Measurements from ENCODE around the gene SERPINE2. TPM values are rescaled to one million over a fixed set of nuclear protein-coding genes. Genes with fewer than 3 reads are reported as not detected.
"Not testable (repeated sequence)": the region's sequence is repeated elsewhere in the genome, so short reads cannot be mapped to it uniquely, and the experiment has no call there.

The SERPINE2 gene
- total RNA-seq, 1 donor from 2014 or later: 61.3 TPM

GRCh38 chr2:224025874-224026273, 13.2 kb downstream of the SERPINE2 start:
- intact Hi-C loops (cut with DNase I): no loop called here
- ATAC-seq: peak; percentile 17

GRCh38 chr2:224024270-224024669, 14.8 kb downstream of the SERPINE2 start:
- ATAC-seq: no peak
- no peak for DNase-seq (ENCODE audit: low spot score)
- intact Hi-C loops (cut with DNase I): no loop called here

More at GRCh38 chr2:224025874-224026273, 13.2 kb downstream of the SERPINE2 start:
- no peak for DNase-seq (ENCODE audit: low spot score)

GRCh38 chr2:224023188-224023587, 15.9 kb downstream of the SERPINE2 start:
- ATAC-seq (no peak), DNase-seq (ENCODE audit: low spot score) (no peak)
- intact Hi-C loops (cut with DNase I): no loop called here

GRCh38 chr2:224022486-224022885, 16.6 kb downstream of the SERPINE2 start:
- DNase-seq (ENCODE audit: low spot score) (no peak), ATAC-seq (no peak)
- intact Hi-C loops (cut with DNase I): no loop called here

GRCh38 chr2:224020523-224020922, 18.6 kb downstream of the SERPINE2 start:
- intact Hi-C loops (cut with DNase I): no loop called here
- no peak for ATAC-seq

GRCh38 chr2:224017957-224018356, 21.1 kb downstream of the SERPINE2 start:
- intact Hi-C loops (cut with DNase I): no loop called here
- DNase-seq (ENCODE audit: low spot score) (no peak), ATAC-seq (no peak)

More at GRCh38 chr2:224020523-224020922, 18.6 kb downstream of the SERPINE2 start:
- DNase-seq (ENCODE audit: low spot score): no peak

GRCh38 chr2:224016963-224017362, 22.1 kb downstream of the SERPINE2 start:
- intact Hi-C loops (cut with DNase I): no loop called here
- ATAC-seq: no peak

GRCh38 chr2:224014336-224014735, 24.8 kb downstream of the SERPINE2 start:
- DNase-seq (ENCODE audit: low spot score) (no peak), ATAC-seq (no peak)
- intact Hi-C loops (cut with DNase I): no loop called here

More at GRCh38 chr2:224016963-224017362, 22.1 kb downstream of the SERPINE2 start:
- no peak for DNase-seq (ENCODE audit: low spot score)

- no peak for ATAC-seq
- DNase-seq (ENCODE audit: low spot score): no peak
- intact Hi-C loops (cut with DNase I): no loop called here
These were observed 27.2 kb downstream of the SERPINE2 start for GRCh38 chr2:224011837-224012236.

- intact Hi-C loops (cut with DNase I): no loop called here
- ATAC-seq: no peak
- no peak for DNase-seq (ENCODE audit: low spot score)
These were observed 29.3 kb downstream of the SERPINE2 start for GRCh38 chr2:224009605-224010315.

- ATAC-seq: no peak
These were observed 30.3 kb downstream of the SERPINE2 start for GRCh38 chr2:224008702-224009261.

GRCh38 chr2:224004105-224004695, 34.9 kb downstream of the SERPINE2 start:
- DNase-seq (ENCODE audit: low spot score) (no peak), ATAC-seq (peak; percentile 41)
- intact Hi-C loops (cut with DNase I): no loop called here

More at GRCh38 chr2:224008702-224009261, 30.3 kb downstream of the SERPINE2 start:
- intact Hi-C loops (cut with DNase I): no loop called here
- no peak for DNase-seq (ENCODE audit: low spot score)

- ATAC-seq; DNase-seq (ENCODE audit: low spot score); intact Hi-C loops (cut with DNase I): not testable (repeated sequence)
These were observed 38.4 kb downstream of the SERPINE2 start for GRCh38 chr2:224000662-224001061.

- no peak for DNase-seq (ENCODE audit: low spot score)
- intact Hi-C loops (cut with DNase I): loop anchor here (10.0 kb wide), 1 partner anchor 285 kb away; no protein-coding TSS in a partner anchor
- ATAC-seq: no peak
These were observed 39.2 kb downstream of the SERPINE2 start for GRCh38 chr2:223999862-224000261.

- intact Hi-C loops (cut with DNase I): loop anchor here (10.0 kb wide), 1 partner anchor 286 kb away; no protein-coding TSS in a partner anchor
- no peak for DNase-seq (ENCODE audit: low spot score)
- no peak for ATAC-seq
These were observed 40.1 kb downstream of the SERPINE2 start for GRCh38 chr2:223998948-223999347.

GRCh38 chr2:223997938-223998337, 41.1 kb downstream of the SERPINE2 start:
- intact Hi-C loops (cut with DNase I): loop anchor here (10.0 kb wide), 1 partner anchor 287 kb away; no protein-coding TSS in a partner anchor
- no peak for DNase-seq (ENCODE audit: low spot score)
- ATAC-seq: no peak

GRCh38 chr2:223996391-223996790, 42.7 kb downstream of the SERPINE2 start:
- intact Hi-C loops (cut with DNase I): loop anchor here (10.0 kb wide), 1 partner anchor 288 kb away; no protein-coding TSS in a partner anchor
- DNase-seq (ENCODE audit: low spot score) (no peak), ATAC-seq (no peak)

- no peak for DNase-seq (ENCODE audit: low spot score)
- intact Hi-C loops (cut with DNase I): loop anchor here (10.0 kb wide), 1 partner anchor 289 kb away; no protein-coding TSS in a partner anchor
- ATAC-seq: no peak
These were observed 43.5 kb downstream of the SERPINE2 start for GRCh38 chr2:223995569-223995968.

- intact Hi-C loops (cut with DNase I): loop anchor here (10.0 kb wide), 1 partner anchor 290 kb away; no protein-coding TSS in a partner anchor
- DNase-seq (ENCODE audit: low spot score) (no peak), ATAC-seq (no peak)
These were observed 44.4 kb downstream of the SERPINE2 start for GRCh38 chr2:223994562-223995162.

All from sciatic nerve (tissue), 2 donors.